Measurements from ENCODE around the gene MMP17. TPM values are rescaled to one million over a fixed set of nuclear protein-coding genes. Genes with fewer than 3 reads are reported as not detected.

The MMP17 gene
- total and polyA plus RNA-seq, 10 of the 15 experiments (the other 5 are each of a cell fraction or from before 2014, with no cell fraction given), result 0.11 to 0.28 (median 0.23) TPM; not detected in 7

GRCh38 chr12:131788070-131788469 is 40.1 kb upstream of the MMP17 start:
- H4K20me1 ChIP-seq (ENCODE audit: control insufficient read depth, insufficient read depth), result no peaks in the 10 kb centered on the region
- FAIRE-seq (no peak), DNase-seq (ENCODE audit: low read depth, low spot score) (no peak), ATAC-seq (no peak)
- H3K4me1 ChIP-seq (ENCODE audit: control insufficient read depth, insufficient read depth, low read length), result peaks cover 3% of the 10 kb centered on the region; the same call in 1 of the 2 replicates
- no peak overlapping the region for H3K27ac ChIP-seq (ENCODE audit: control insufficient read depth, insufficient read depth)
- ChIA-PET CTCF (no interaction called here), RAD21 (ENCODE audit: unreplicated experiment) (no interaction called here), SMC1A (ENCODE audit: uncharacterized antibody, unreplicated experiment) (no interaction called here), POLR2A (no interaction called here)
- no peak overlapping the region for H2AFZ ChIP-seq (ENCODE audit: control insufficient read depth, low read depth, low read length)
- TF ChIP-seq EGR1 (IDR thresholded peaks at IDR 0.05; ENCODE audit: borderline replicate concordance in 1 of 2, low read depth in 2 of 2, low read length in 2 of 2) (no peak), ASH2L (IDR thresholded peaks at IDR 0.05; ENCODE audit: borderline replicate concordance, low read depth) (no peak), NR2C1 (IDR thresholded peaks at IDR 0.05) (no peak), GABPA (IDR thresholded peaks at IDR 0.05; ENCODE audit: low read depth) (no peak), E2F8 (IDR thresholded peaks at IDR 0.05; ENCODE audit: low read depth, partially characterized antibody) (no peak), ZNF274 (IDR thresholded peaks at IDR 0.05; ENCODE audit: insufficient read depth, insufficient read length) (no peak), EZH2 (IDR thresholded peaks at IDR 0.05; ENCODE audit: borderline replicate concordance, control insufficient read depth, low read depth, low read length) (no peak), CEBPZ (IDR thresholded peaks at IDR 0.05; ENCODE audit: low read depth, low read length) (no peak), SIX5 (IDR thresholded peaks at IDR 0.05; ENCODE audit: low read depth, low read length, severe bottlenecking) (no peak), TCF12 (IDR thresholded peaks at IDR 0.05; ENCODE audit: low read depth, low read length) (no peak), ZNF384 (IDR thresholded peaks at IDR 0.05; ENCODE audit: borderline replicate concordance, low read depth, low read length) (no peak), PBX3 (IDR thresholded peaks at IDR 0.05; ENCODE audit: insufficient replicate concordance, low read depth, low read length) (no peak), BMI1 (IDR thresholded peaks at IDR 0.05; ENCODE audit: borderline replicate concordance) (no peak), GATAD2B (conservative IDR thresholded peaks at IDR 0.05; ENCODE audit: low read depth) (no peak)
- H3K9ac ChIP-seq (ENCODE audit: control insufficient read depth, insufficient read depth, low read length), result no peak overlapping the region
- H3K4me2 ChIP-seq (ENCODE audit: control insufficient read depth, insufficient read depth), result no peak overlapping the region
- no TSS peak for BruUV-seq (replicated peaks)
- no peaks in the 10 kb centered on the region for H3K79me2 ChIP-seq (ENCODE audit: control insufficient read depth, insufficient read depth, low read length)
- 96% methylated on average over 11 of the region's 11 CpGs for WGBS (ENCODE audit: insufficient coverage, insufficient replicate concordance, low lambda C conversion rate, missing lambda C conversion rate)
- H3K27me3 ChIP-seq (replicated peaks in 1 of 2; ENCODE audit: control insufficient read depth in 2 of 2, insufficient read depth in 2 of 2, low read length in 1 of 2), result no peaks in the 10 kb centered on the region
- H3K9me3 ChIP-seq (replicated peaks; ENCODE audit: control insufficient read depth, insufficient read depth, low read length), result no peaks in the 10 kb centered on the region
- intact Hi-C loops (cut with micrococcal nuclease; ENCODE audit: unreplicated experiment) (no loop called here), in situ Hi-C loops (cut with MboI) (no loop called here)
- no peak overlapping the region for H3K4me3 ChIP-seq
- H3K36me3 ChIP-seq (ENCODE audit: control insufficient read depth in 2 of 2, insufficient read depth in 2 of 2, low read length in 1 of 2), result peaks cover 16% of the 10 kb centered on the region in 2 experiments

All from GM12878 (cell line).